GM10266 (cell line): ENCODE measurements around the gene SUZ12.

ENCODE experiments used
- DNase-seq: peaks from one replicate; pipeline ENCODE4 v3.0.0; 2012; ENCODE audit errors: extremely low spot score
- TF ChIP-seq, protein P1 (sequence below): IDR thresholded peaks from 2 replicates; pipeline ENCODE4 v1.5.1; 2012; ENCODE audit warnings: mild to moderate bottlenecking, low read depth; ENCODE audit not compliant: control insufficient read depth, insufficient read depth; ENCODE audit errors: missing control alignments

Gene SUZ12

GRCh38 chr17:31997005-31997404 is 60.2 kb downstream of the SUZ12 start:
- TF ChIP-seq, protein P1, sequence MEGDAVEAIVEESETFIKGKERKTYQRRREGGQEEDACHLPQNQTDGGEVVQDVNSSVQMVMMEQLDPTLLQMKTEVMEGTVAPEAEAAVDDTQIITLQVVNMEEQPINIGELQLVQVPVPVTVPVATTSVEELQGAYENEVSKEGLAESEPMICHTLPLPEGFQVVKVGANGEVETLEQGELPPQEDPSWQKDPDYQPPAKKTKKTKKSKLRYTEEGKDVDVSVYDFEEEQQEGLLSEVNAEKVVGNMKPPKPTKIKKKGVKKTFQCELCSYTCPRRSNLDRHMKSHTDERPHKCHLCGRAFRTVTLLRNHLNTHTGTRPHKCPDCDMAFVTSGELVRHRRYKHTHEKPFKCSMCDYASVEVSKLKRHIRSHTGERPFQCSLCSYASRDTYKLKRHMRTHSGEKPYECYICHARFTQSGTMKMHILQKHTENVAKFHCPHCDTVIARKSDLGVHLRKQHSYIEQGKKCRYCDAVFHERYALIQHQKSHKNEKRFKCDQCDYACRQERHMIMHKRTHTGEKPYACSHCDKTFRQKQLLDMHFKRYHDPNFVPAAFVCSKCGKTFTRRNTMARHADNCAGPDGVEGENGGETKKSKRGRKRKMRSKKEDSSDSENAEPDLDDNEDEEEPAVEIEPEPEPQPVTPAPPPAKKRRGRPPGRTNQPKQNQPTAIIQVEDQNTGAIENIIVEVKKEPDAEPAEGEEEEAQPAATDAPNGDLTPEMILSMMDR = no peak
- no peak for DNase-seq

GRCh38 chr17:32006957-32007462 is 70.2 kb downstream of the SUZ12 start, which contains the start of gene LRRC37B:
LRRC37B (plus strand) TSS chr17:32007383; CDS start chr17:32021393, 14,010 bp downstream.
- DNase-seq = peak; percentile 91
- TF ChIP-seq, protein P1 = peak; percentile 97

DNA sequence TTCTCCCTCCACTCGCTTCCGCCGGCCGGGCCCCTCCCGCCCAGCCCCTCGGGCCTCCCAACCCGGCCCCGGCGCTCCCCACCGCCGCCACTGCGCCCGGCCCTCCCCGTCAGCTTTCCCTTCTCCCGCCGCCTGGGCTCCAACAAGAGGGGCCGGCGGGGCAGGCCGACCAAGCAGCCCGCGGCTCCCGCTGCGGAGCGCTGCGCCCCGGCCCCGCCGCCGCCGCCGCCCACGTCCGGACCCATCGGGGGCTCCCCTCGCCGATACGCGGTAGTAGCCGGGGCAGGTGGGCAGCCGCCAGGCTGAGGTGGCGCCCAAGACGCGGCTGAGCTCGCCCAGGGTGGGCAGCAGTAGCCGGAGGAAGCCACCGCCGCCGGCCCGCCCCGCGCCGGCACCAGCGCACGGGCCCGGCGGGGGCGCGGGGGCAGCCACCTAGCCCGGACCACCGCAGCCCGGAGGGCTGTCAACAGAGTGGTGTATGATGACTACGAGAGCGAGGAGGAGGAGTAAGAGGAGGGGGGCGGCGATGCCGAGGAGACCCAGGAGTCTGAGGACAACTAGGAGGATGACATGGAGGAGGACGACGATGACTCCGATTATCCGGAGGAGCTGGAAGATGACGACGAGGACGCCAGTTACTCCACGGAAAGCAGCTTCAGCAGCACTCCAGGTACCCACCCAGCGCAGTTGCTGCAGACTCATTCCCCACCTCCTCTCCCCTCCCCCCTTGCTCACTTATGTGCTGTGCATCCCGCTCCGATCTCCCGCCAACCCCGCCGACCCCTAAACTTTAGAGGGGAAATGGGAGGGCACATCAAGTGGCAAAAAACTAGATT is 70.9 kb downstream of the SUZ12 start:
- DNase-seq = peak; percentile 56
- TF ChIP-seq, protein P1 = no peak

DNA sequence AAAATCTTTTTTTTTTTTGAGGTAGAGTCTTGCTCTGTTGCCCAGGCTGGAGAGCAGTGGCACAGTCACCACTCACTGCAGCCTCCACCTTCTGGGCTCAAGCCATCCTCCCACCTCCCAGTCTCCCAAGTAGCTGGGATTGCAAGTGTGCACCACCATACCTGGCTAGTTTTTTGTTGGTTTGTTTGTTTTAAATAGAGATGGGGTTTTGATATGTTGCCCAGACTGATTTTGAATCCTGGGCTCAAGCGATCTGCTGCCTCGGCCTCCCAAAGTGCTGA is 72.4 kb downstream of the SUZ12 start:
- DNase-seq = no peak
- TF ChIP-seq, protein P1 = no peak

GRCh38 chr17:32010114-32010513 is 73.3 kb downstream of the SUZ12 start:
- no peak for DNase-seq
- TF ChIP-seq, protein P1 = no peak

DNA sequence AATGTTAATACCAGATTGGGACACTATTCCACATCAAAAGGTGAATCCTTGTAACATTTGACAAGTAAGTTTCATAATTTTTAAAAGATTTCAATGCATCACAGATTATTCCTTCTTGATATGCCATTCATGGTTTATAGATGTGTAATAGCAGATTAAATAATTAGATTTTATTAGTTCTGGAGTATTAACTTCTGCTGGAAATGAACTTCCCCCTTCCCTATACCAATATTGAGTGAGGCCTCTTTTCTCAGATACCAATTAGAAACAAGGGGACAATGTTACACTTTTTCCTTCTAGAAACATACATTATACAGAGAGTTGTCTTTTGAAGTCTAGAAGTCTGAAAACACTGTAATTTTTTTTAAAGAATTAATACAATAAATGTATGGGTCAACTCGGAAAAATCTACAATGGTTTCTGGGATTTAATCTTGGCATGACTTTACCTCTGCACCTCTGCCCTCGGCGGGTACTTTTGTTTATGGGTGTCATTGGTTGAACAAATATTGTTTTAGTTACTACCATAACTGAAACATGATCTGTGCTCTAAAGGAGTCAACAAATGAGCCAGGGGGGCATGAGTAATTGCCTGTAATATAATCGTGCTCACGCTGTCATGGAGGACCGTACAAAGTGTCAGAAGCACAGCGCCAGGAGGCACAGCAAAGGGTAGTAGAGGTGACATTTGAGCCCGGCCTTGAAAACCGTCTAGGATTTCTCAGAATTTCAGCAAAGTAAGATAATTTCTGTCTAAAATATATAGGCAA is 78.6 kb downstream of the SUZ12 start:
- DNase-seq = no peak
- TF ChIP-seq, protein P1 = no peak

DNA sequence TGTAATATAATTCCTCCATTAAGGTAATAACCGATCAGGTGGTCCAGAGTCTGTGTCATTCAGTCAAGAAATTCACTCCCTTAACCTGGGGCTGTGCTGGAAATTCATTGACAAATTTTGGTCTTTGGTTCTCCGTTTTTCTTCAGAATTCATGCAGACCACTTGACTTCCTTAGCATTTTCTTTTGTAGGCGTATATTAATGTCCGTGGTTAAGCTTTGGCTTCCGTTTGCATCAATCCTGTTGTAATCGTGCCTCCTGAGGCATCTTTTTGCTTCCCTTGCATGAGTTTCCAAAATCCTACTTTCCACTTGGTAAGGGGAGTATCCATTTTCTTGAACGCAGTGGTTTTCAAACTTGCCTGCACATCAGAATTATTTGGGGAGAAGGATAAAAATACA is 79.4 kb downstream of the SUZ12 start:
- TF ChIP-seq, protein P1 = no peak
- DNase-seq = no peak
